Measurements from ENCODE around the gene BOLL.

DNA sequence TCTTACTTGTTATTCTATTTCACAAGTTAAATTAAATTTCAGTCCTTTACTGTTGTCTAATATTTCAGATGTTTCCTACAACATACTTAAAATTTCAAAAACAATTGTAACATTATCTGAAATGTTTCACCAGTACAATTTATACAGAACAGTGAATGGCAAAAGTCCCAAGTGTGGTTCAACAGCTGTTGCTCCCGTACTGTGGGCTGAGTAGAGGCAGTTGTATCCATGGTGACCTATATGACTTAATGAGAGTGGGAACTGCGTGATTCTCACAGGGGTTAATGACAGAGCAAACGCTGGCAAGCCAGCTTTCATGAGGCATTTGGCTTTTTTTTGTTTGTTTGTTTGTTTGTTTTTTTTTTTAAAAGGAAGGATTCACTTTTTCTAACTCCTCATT is 13.9 kb upstream of the BOLL start:
- TF ChIP-seq, protein P1, sequence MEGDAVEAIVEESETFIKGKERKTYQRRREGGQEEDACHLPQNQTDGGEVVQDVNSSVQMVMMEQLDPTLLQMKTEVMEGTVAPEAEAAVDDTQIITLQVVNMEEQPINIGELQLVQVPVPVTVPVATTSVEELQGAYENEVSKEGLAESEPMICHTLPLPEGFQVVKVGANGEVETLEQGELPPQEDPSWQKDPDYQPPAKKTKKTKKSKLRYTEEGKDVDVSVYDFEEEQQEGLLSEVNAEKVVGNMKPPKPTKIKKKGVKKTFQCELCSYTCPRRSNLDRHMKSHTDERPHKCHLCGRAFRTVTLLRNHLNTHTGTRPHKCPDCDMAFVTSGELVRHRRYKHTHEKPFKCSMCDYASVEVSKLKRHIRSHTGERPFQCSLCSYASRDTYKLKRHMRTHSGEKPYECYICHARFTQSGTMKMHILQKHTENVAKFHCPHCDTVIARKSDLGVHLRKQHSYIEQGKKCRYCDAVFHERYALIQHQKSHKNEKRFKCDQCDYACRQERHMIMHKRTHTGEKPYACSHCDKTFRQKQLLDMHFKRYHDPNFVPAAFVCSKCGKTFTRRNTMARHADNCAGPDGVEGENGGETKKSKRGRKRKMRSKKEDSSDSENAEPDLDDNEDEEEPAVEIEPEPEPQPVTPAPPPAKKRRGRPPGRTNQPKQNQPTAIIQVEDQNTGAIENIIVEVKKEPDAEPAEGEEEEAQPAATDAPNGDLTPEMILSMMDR (IDR thresholded peaks at IDR 0.05; ENCODE audit: low read depth, low read length, poor library complexity, severe bottlenecking) = no peak
- no peak for TF ChIP-seq EZH2phosphoT487 (IDR thresholded peaks at IDR 0.05; ENCODE audit: borderline replicate concordance, low read length)

Measured in DOHH2 (cell line).